Astrocyte of the cerebellum (primary cell): Measurements from ENCODE around the gene MRM2.

Experiments
- DNase-seq: peaks from one replicate; pipeline ENCODE4 v3.0.0-alpha.2; 2011; ENCODE audit warnings: low read depth
- H3K4me3 ChIP-seq: 2 replicates; pipeline ENCODE4 v1.5.1; 2011; ENCODE audit warnings: mild to moderate bottlenecking, low read depth, low read length, moderate library complexity
- in situ Hi-C: cut with HindIII; loops from 2 replicates; pipeline ENCODE4 v1.10.0; 2017; ENCODE audit warnings: low sequenced_read_pairs
- TF ChIP-seq, protein P1 (sequence below): IDR thresholded peaks from 2 replicates; pipeline ENCODE4 v1.5.1; 2012; ENCODE audit warnings: low read length, low read depth, moderate library complexity, mild to moderate bottlenecking; ENCODE audit errors: missing control alignments

The MRM2 gene

DNA sequence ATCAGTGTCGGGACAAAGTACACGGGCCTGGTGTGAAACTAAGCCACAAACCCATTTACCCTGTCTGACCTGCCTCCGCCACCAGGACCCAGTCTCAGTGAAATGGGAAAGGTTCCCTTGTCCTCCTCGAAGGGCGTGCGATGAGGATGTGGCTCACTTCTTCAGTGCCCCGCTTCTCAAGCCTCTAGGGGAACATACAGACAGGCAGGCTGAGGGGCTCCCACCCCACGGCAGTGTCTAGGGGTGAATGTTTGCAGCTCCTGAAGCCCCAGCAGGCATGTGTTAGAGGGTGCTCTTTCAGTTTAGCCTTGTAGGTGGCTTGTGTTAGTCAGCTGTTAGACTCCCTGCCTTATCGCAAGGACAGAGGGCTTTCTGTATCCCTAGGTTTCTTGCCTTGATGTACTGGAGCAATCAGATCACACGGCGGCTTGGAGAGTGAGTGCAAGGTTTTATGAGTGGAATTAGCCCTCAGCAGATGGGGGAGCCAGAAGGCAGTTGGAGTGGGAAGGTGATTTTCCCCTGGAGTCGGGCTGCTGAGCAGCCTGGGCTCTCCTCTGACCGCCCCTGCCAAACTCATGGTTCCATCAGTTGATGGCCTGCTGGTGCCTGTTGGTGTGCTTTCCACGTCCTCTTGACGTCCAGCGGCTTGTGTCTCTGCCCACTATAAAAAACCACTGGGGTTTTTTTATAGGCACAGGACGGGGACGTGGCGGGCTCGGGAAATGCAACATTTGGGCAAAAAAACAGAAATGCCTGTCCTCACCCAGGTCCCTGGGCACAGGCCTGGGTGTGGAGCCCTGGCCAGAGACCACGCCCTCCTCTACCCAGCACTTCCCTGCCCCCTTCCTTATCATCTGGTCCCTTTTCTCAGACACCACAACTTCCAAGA, 780 bp upstream of the MRM2 start:
- H3K4me3 ChIP-seq = peak overlapping the region; percentile 81
- in situ Hi-C loops = no loop called here
- DNase-seq = no peak
- TF ChIP-seq, protein P1, sequence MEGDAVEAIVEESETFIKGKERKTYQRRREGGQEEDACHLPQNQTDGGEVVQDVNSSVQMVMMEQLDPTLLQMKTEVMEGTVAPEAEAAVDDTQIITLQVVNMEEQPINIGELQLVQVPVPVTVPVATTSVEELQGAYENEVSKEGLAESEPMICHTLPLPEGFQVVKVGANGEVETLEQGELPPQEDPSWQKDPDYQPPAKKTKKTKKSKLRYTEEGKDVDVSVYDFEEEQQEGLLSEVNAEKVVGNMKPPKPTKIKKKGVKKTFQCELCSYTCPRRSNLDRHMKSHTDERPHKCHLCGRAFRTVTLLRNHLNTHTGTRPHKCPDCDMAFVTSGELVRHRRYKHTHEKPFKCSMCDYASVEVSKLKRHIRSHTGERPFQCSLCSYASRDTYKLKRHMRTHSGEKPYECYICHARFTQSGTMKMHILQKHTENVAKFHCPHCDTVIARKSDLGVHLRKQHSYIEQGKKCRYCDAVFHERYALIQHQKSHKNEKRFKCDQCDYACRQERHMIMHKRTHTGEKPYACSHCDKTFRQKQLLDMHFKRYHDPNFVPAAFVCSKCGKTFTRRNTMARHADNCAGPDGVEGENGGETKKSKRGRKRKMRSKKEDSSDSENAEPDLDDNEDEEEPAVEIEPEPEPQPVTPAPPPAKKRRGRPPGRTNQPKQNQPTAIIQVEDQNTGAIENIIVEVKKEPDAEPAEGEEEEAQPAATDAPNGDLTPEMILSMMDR = peak; percentile 19

- DNase-seq = no peak
- H3K4me3 ChIP-seq = no peak overlapping the region
- in situ Hi-C loops = no loop called here
- TF ChIP-seq, protein P1 = no peak
Measured at GRCh38 chr7:2239242-2239641, 2.8 kb downstream of the MRM2 start.

DNA sequence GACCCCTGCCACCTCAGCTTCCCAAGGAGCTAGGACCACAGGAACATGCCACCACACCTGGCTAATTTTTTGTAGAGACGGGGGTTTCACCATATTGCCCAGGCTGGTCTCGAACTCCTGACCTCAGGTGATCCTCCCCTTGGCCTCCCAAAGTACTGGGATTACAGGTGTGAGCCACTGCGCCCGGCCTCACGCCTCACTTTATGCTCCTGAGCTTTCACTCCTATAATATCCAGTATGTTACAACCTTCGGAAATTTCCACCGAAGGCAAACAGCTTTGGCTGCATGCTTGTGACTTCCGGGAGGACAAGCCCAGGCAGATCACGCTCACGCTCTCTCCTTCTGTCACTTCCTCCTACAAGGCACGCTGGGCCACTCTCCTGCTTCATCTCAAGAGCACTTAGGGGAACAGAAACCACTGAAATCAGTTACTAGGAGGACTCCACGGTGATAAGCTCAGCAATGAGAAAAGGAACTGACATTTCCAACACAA, 4.8 kb downstream of the MRM2 start:
- TF ChIP-seq, protein P1 = no peak
- in situ Hi-C loops = no loop called here
- DNase-seq = no peak
- no peak overlapping the region for H3K4me3 ChIP-seq

- in situ Hi-C loops = no loop called here
- TF ChIP-seq, protein P1 = no peak
- DNase-seq = no peak
- H3K4me3 ChIP-seq = no peak overlapping the region
Measured at GRCh38 chr7:2233926-2234325, 8.1 kb downstream of the MRM2 start.

GRCh38 chr7:2232766-2233520, 9.1 kb downstream of the MRM2 start, which contains the start of gene MAD1L1:
Gene MAD1L1, minus strand, starts transcription at chr7:2232945. Its CDS starts 2,812 bp downstream, at chr7:2230133.
- H3K4me3 ChIP-seq = peak within 1 kb of the TSS; percentile 83
- TF ChIP-seq, protein P1 = no peak
- DNase-seq = peak; percentile 73
- in situ Hi-C loops = no loop called here

DNA sequence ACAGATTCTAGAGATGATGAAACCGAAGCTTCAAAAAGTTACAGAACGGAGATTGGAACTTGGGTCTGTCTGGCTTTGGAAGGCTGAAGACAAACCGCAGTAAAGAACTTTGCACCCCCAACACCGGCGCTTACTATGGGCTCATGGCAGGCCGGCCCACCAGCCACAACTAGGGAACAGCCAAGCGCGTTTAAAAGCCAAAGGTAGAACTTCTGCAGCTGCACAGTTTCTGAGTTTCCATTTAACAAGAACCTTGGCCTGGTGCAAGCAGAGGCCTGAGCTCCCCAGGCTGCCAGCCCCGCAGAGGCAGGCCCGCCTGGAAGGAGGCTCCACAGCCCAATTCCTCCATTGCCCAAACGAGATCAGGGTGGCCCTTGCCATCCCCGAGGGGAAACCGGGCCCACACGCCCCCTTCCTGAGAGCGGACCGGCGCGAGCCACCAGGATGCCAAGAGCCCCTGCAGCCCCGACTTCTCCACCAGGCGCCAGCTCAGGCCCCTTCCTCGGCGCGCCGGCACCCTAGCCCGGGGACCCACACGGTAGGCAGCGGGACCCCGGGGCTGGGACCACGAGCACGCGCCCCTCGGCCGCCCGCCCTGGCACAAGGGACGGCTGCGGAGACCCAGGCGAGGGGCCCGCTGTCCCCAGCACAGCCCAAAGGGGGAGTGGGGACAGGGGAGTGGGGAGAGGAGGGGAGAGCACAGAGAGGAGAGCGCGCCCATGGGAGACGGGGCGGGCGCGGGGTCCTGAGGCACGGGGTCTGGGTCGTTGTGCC, 9.8 kb downstream of the MRM2 start:
- no peak for DNase-seq
- peak overlapping the region; percentile 83 for H3K4me3 ChIP-seq
- TF ChIP-seq, protein P1 = no peak
- in situ Hi-C loops = no loop called here
